DMS114 treated with DMSO at 0.1 percent for 48 hours (cell line): ENCODE measurements around the gene NCKIPSD.

Experiments
- DNase-seq: peaks from one replicate; lab custom pipeline; 2025; ENCODE audit not compliant: unreplicated experiment; lab: John Stamatoyannopoulos, UW

NCKIPSD gene

DNA sequence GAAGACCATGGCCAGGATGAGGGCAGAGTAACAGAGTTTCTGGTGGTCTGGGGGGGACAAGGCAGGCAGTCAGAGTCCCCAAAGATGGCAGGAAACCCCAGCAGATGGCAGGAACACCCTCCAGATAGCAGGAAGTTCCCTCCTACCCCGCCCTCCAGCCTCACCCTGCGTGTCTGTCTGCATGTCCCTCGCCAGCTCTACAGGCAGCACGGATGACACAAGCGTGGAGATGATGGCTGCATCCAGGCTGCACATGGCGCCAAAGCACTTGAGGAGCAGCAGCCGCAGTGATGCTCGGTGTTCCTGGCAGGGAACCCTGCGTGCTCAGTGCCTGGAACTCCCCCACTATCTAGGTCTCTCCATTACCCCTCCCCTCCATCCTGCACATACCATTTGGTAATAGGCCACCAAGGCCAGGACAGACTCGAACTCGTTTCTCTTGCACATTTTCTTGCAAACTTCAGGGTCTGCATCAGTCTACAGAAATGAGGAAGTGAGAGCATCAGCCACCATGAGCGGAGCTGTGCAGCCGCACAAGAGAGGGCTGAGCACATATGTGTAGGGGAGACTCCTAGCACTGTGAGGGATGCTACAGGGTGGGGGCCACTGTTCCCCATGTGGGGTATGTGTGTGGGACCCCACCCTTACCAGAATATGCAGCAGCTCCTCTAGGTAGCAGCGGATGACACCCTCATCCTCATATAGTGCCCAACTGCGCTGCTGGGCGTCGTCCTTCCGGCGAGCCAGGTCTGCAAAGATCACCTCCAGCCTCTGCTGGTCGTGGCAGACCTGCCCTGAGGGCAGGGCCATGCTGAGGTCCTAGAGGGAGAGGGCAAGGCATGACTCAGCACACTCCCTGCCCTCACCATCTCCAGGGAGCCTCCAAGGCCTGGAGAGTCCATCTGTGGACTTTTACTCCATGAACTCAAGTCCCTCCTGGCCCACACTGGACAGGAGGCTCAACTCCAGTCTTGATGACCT, 6.0 kb downstream of the NCKIPSD start:
- DNase-seq, result no peak

DNA sequence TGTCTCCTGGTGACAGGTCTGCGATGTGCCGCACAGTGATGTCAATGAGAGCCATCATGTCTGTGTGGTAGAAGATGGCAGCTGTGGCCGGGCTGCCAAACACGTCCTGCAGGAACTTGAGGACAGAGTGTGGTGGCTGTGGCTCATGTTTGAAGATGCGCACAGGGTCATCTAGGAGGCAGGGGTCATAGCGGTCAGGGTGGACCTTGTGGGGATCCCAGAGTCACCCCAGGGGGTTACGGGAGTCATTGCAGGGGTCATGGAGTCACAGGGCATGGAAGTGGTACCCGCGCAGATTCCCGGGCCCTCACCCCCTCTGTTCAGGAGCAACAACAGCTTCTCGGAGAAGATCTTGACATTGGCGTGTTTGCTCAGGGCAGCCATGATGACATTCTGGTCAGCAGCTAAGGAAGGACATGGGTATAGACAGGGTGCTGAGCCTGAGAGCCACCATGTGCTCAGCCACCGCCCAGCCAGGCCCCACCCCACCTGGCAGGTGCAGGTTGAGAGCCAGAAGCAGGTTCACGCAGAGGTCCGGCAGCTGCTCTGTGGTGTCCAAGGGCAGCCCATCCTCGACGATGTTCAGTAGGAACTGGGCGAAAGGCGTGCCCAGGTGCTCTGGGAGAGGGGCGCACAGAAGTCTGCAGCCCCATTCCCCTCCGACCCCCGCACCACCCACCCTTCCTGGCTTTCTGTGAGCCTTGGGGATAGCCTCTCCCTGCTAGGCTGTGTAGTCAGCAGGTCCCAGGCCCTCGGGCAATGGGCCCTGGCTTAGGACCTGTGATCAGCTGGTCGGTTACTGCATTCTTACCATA, 6.9 kb downstream of the NCKIPSD start:
- no peak for DNase-seq

DNA sequence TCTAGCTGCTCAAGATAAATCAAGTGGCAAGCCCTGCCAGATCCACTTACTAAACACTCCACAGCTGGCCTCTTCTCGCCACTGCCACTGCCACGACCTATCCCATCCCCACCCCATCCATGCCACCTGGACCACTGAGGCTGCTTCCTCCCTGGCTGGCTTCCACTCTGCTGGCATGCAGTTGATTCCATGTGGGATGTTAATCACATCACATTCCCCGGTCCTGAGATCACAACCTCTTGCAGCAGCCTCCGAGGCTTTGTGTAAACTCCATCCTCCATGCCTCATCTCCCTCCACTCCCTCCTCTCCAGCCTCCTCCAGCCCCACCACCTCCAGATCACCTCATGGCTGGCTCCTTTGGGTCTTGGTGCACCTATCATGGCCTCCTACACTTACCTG, 7.7 kb downstream of the NCKIPSD start:
- no peak for DNase-seq

- DNase-seq, result no peak
Measured at GRCh38 chr3:48674505-48674904, 11.2 kb downstream of the NCKIPSD start.

- no peak for DNase-seq
Measured at GRCh38 chr3:48672522-48672921, 13.2 kb downstream of the NCKIPSD start.

DNA sequence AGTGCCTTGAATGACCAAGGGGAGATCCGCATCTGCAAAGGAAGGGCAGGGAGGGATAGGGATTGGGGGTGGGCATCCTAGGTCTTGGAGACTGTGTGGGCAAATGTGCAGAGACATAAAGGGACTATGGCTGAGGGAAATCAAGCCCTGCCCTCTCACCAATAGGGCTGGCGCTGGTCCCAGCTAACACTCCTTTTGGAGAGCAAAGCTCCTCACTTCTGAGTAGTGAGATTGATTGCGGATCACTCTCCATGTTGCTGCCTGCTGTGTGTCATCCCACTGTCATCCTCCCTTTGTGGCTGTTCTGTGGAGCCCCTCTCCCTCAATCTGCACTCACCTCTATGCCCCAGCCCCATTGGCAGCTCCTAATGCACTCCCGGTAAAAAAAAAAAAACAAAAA, 20.8 kb downstream of the NCKIPSD start:
- DNase-seq, result no peak

DNA sequence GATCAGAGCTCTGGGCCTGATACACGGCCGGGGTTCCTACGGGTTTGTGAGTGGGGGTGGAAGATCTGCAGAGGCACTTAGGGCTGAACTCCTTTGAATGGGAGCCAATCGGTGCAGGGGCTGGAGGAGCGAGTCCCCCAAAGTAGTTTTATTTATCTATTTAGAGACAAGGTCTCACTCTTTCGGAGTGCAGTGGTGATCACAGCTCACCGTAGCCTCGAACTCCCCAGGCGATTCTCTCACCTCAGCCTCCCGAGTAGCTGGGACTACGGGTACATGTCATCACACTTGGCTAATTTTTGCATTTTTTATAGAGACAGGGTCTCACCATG, 21.4 kb downstream of the NCKIPSD start:
- no peak for DNase-seq

DNA sequence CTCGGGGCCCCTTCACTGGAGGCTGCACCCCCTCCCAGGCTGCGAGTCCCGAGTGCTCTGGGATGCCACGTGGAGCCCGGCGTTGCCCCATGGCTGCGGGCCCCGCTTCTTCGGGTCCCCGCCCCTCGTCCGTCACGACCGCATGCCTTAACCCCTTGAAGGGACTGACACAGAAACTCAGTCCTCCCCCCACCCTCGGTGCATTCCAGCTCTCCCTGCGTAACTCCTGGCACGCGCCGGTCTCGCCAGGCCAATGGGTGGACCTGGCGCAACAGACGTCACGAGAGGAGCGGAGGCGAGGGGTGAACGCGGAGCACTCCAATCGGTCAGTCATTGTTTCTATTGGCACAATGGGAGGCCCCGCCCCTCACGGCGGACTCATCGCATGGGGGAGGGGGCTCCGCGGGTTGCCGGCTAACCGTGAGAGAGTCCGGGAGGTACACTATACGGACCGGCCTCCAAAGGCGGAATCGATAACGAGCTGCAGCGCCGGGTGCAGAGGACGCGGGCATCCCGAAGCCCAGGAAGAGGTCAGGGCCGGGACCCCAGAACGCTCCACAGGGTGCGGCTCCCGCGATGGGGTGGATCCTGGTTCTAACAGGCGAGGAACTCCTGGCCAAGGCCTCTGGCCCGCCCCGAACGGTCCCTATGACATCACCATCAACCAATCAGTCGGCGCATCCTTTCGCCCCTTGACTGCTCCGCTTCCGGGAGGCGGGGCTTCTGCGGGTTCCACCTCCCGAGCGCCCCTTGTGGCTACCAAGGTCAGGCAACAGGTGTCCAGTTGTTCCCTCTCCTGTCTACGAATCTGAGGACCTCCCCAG, 22.0 kb downstream of the NCKIPSD start:
- peak; percentile 45 for DNase-seq

GRCh38 chr3:48662753-48663488, 22.8 kb downstream of the NCKIPSD start, which contains the start of gene CELSR3:
CELSR3 (minus strand) TSS chr3:48662886; CDS start chr3:48662634, 252 bp downstream.
- DNase-seq, result peak; percentile 72

DNA sequence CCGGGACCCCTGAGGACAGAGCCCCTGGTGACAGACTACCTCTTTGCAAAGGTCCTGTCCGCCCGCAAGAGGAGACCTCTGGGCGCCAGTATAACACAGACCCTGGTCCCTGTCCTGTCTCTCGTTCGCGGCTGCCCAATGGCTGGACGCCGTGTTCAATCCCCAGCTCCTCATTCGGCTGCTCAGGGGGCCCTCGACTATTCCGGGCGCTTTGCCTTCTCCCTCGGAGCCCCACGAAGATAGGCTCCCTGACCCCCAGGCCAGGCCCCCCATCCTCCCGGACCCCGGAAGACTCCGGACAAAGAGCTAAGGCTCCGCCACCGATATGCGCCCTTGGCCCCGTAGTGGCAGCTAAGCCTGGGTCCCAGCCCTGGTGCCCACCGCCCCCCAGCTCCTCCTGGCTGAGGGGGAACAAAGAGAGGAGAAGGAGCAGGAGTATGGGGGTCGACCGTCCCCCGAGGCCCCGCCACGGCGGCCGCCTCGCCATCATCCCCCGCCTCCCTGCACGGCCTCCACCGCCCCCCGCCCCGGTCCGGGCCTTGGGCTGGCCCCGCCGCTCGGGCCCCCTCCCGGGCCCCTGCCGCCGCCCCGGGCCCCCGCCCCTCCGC, 23.5 kb downstream of the NCKIPSD start:
- no peak for DNase-seq

- no peak for DNase-seq
Measured at GRCh38 chr3:48661501-48662144, 24.1 kb downstream of the NCKIPSD start.

DNA sequence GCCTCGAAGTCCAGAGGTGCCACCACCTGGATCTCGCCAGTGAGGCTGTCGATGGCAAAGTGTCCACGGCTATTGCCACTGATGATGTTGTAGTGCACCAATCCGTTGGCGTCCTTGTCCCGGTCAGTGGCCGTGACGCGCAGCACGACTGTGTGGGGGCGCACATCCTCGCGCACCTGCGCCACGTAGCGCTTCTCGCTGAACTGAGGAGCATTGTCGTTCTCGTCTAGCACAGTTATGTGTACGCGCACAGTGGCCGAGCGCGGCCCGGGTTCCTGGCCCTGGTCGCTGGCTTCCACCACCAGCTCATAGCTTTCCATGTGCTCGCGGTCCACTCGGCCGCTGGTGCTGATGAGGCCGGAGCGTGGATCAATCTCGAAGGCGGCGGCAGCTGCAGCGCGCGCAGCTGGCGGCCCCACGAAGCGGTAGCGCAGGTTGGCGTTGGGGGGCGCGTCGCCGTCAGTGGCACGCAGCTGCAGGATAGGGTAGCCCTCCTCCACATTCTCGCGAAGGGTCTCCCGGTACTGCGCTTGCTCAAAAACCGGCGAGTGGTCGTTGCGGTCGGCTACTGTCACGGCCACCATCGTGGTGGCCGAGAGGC, 24.8 kb downstream of the NCKIPSD start:
- no peak for DNase-seq

DNA sequence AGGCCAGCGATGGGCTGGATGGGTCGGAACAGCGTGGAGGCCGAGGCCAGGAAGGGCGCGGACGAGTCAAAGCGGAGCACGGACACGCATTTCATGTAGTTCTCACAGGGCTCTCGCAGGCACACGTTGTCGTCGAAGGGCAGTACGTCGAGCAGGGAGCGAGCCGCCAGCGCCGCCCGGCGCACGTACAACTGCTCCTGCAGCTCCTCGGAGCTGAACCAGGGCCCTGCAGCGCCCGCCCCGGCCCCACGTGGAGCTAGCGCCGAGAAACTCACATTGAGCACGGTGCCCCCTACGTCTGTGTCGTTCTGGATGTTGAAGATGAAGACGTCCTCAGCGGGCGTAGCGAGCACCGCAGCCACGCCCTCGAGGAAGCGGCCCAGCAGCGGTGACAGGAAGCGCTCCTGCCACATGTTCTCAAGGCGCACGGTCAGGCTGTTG, 28.9 kb downstream of the NCKIPSD start:
- DNase-seq, result no peak

- DNase-seq, result no peak
Measured at GRCh38 chr3:48656061-48656840, 29.5 kb downstream of the NCKIPSD start.

- no peak for DNase-seq
Measured at GRCh38 chr3:48655606-48656005, 30.1 kb downstream of the NCKIPSD start.

GRCh38 chr3:48655063-48655462, 30.7 kb downstream of the NCKIPSD start:
- no peak for DNase-seq

GRCh38 chr3:48652923-48653715, 32.6 kb downstream of the NCKIPSD start:
- DNase-seq, result no peak
